ENCODE results near the gene CXCL10.

Gene CXCL10

DNA sequence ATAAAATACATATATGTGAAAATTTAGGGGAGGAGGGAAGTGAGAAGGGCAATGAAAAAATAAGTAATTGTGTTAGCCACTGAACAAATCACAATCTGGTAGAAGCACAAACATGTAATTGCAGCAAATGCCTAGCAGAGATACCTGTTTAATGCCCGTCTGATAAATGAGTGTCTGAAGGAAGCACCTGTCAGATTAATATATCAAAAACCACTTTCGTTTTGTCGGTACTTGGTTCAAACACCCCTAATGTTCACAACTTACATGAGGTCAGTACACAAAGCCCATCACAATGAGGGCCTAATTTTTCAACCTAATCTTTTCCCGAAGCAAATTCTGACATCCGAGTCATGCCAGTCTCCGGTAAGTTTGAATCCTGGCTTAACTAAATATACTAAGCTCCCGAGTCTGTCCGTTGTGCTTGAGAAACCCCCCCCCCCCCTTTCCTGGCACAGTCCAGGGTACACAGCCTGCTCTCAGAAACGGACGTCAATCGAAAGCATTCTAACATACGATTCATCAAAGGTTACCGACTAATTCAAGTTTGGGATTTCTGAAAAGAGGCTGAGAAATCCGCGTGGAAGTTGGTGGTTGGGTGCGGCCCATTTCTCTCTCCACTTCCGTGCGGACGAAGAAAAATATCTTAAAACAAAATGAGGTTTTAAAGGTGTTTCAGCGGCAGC, 33.3 kb downstream of the CXCL10 start:
- no peak for DNase-seq (ENCODE audit: low spot score)

DNA sequence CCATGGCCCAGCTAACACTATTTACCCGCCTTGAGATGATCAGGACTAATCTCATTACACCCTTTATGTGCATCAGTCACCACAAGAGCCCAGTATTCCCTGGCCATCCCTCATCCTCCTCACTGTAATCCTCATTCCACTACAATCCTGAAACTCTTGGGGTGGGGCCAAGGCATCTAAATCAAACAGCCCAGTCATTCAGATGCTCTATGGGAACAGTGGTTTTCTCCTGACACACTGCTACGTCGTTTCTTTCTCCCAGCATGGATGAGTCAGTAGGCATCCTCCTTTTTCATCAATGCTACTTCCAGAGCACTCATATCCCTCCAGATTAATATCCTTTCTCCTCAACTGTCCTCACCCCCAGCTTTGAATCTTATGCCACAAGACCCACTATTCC, 38.2 kb downstream of the CXCL10 start:
- no peak for DNase-seq (ENCODE audit: low spot score)

DNA sequence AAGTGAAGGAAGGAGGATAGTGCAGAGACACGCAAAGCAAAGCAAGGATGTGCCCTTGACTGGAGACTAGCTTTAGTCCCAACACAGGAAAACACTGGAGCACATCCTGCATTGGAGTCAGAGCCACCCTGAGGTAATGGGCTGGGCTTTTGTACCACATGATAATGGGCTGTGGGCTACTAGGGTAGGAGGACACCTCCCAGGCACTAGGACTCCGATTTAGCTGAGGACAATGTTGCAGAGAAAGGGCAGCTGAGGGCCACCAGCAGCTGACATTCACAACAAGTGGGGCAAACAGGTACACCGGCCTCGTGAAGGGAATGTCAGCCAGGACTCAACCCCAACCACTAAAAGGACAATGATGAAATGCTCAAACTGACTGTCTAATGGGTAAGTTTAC, 42.7 kb downstream of the CXCL10 start:
- DNase-seq (ENCODE audit: low spot score), result no peak

- DNase-seq (ENCODE audit: low spot score), result no peak
Measured at GRCh38 chr4:75976177-75976576, 47.1 kb downstream of the CXCL10 start.

GRCh38 chr4:75973766-75974165, 49.5 kb downstream of the CXCL10 start:
- no peak for DNase-seq (ENCODE audit: low spot score)
